MV-4-11 (cell line): ENCODE measurements around the gene ANKDD1A.

ENCODE experiments used
- DNase-seq: peaks from one replicate; lab custom pipeline; 2025; lab: John Stamatoyannopoulos, UW

The ANKDD1A gene

GRCh38 chr15:64911311-64912186 lies at the start of gene ANKDD1A:
Gene ANKDD1A, plus strand, starts transcription at chr15:64911902. Its CDS starts 29 bp downstream, at chr15:64911931.
- DNase-seq: no peak

GRCh38 chr15:64861960-64862359 lies 49.7 kb upstream of the ANKDD1A start:
- DNase-seq: no peak

GRCh38 chr15:64862408-64862807 lies 49.3 kb upstream of the ANKDD1A start:
- no peak for DNase-seq

- DNase-seq: no peak
Measured at GRCh38 chr15:64864068-64864467, 47.6 kb upstream of the ANKDD1A start.

DNA sequence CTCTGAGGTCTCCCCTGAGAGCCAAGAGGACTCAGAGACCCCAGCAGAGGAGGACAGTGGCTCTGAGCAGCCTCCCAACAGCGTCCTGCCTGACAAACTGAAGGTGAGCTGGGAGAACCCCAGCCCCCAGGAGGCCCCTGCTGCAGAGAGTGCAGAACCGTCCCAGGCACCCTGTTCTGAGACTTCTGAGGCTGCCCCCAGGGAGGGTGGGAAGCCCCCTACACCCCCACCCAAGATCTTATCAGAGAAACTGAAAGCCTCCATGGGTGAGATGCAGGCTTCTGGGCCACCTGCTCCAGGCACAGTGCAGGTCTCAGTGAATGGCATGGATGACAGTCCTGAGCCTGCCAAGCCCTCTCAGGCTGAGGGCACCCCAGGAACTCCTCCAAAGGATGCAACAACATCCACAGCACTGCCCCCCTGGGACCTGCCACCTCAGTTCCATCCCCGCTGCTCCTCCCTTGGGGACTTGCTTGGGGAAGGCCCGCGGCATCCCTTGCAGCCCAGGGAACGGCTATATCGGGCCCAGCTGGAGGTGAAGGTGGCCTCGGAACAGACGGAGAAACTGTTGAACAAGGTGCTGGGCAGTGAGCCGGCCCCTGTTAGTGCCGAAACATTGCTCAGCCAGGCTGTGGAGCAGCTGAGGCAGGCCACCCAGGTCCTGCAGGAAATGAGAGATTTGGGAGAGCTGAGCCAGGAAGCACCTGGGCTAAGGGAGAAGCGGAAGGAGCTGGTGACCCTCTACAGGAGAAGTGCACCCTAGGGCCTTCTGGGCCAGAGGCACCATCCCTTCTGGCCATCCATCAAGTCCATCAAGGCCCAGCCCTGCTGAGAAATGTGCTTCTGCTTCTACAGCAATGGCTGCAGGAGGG lies 46.3 kb upstream of the ANKDD1A start:
- no peak for DNase-seq

DNA sequence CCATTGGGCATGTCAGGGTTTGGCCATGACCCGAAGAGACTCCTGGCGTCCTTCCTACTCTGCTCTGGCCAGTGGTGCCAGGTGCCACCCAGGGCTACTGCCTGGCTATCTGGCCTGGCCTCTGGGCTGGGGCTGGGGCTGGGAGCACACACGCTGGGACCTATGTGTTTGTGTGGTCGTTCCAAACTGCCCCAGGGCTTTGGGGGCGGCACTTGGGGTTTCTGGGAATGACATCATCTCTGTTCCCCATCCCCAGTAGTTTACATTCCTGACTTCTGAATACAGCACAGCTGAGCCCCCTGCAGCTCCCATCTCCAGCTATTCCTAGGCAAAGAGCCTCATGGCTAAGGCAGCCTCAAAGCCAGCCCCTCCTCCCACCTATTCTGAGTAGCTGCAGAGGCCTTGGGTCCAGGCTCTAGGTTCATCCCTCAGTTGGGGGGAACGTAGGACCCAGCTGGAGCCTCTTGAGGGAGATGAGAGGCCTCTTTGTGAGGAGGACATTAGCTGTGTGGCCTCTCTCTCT lies 45.6 kb upstream of the ANKDD1A start:
- DNase-seq: no peak

DNA sequence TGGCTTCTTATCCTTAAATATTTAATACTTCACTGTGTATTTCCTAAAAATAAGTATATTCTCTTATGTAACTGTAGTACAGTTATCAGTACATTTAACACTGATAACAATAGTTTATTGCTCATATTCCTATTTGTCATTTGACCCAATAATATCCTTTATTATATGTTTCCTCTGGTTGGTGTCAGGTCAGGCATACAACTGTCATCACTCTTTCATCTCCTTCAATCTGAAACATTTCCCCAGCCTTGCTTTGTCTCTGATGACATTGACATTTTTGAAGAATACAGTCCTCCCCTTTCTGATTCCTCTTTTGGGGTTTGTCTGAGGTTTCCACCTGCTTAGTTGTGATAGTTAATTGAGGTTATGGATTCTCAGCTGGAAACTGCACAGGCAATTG lies 42.2 kb upstream of the ANKDD1A start:
- no peak for DNase-seq

DNA sequence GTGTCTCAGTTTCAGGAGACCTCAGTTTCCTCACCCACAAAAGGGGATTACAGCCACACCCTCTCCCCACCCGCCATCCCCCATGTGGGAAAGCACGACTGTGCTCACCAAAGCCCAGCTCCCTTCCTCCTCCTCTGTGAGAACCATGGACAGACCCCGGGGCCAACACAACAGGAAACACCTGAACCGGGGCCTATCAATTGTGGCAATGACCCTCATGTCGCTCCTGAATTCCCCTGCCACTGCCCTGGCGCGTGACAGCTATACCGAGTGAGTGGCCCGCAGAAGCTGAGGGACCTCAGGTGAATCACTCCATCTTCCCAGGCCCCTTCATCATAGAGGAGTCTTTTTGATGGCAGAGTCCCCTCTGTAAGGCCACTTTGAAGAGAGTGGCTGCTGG lies 41.3 kb upstream of the ANKDD1A start:
- DNase-seq: no peak

- DNase-seq: no peak
Measured at GRCh38 chr15:64875641-64876223, 36.0 kb upstream of the ANKDD1A start.

DNA sequence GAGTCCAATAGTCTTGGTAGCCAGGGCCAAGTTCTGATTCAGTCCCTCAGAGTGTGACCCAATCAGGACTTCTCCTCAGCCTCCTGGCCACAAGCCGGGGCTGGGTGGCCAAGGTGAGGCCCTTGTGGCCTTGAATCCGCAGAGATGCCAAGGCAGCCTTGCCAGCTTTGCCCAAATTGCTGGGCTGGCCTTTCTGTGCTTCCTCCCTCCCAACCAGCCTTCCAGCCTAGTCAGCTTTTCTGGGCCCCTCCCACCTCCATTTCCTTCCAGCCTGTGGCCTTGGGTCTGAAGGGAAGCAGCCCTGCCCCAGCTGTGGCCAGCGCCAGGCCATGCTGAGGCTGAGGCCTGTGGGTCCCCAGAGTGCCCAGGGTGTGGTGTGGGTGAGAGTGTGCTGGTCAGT lies 34.3 kb upstream of the ANKDD1A start:
- DNase-seq: no peak

DNA sequence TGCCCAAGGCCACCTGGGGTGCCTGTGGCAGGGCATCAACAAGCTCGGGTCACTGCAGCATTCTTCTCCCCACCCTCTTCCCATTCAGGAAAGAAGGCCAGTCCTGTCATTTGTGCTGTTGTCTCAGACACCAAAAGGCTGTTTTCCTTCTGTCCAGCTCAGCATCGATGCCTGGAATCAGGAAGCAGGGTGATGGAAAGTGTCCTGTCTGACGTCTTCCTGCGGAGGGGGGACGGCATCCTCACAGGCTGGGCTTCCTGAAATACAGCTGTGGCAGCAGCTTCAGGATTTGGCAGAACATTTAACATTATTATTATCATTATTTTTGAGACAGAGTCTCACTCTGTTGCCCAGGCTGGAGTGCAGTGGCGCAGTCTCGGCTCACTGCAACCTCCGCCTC lies 33.0 kb upstream of the ANKDD1A start:
- DNase-seq: no peak

GRCh38 chr15:64883100-64883581 lies 28.6 kb upstream of the ANKDD1A start:
- peak; percentile 84 for DNase-seq

- DNase-seq: peak; percentile 28
Measured at GRCh38 chr15:64883997-64884511, 27.6 kb upstream of the ANKDD1A start.

DNA sequence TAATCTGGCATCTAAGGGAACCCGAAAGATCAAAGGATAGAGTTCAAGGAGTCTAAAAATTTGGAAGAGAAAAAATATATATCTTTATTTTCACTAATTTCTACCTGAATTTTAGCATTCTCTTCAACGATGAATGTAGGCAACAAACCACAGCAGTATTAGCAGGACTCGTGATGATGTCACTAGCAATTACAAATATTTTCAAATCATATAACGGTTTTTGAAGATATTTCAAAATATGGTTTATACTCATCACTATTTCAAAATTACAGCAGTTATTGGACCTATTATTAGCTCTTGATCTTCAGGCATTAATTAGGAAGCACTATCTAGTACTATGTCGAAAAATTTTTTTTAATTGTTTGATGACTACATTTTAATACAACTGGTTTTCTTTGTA lies 27.0 kb upstream of the ANKDD1A start:
- no peak for DNase-seq

DNA sequence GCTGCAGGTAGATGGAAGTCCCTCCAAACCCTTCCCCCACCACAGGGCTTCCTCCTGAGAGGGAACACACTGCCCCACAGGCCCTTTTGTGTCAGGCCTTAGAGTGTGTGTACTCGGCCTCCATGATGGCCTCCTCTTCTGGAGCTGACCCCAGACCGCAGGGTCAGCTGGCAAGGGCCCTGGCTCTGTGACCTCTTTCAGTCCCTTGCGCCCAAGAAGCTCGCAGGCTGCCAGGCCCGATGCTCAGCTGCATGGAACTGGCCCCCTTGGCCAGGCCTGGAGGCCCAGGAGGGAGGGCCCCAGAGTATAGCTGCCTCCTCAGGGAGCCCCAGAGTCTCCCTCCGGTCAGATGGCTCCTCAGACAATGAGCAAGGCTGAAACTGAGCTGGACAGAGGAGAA lies 23.4 kb upstream of the ANKDD1A start:
- no peak for DNase-seq

GRCh38 chr15:64891561-64891960 lies 20.1 kb upstream of the ANKDD1A start:
- DNase-seq: no peak

- DNase-seq: peak; percentile 26
Measured at GRCh38 chr15:64892847-64893403, 18.8 kb upstream of the ANKDD1A start.

GRCh38 chr15:64893481-64894394 lies 18.0 kb upstream of the ANKDD1A start:
- DNase-seq: peak; percentile 99

DNA sequence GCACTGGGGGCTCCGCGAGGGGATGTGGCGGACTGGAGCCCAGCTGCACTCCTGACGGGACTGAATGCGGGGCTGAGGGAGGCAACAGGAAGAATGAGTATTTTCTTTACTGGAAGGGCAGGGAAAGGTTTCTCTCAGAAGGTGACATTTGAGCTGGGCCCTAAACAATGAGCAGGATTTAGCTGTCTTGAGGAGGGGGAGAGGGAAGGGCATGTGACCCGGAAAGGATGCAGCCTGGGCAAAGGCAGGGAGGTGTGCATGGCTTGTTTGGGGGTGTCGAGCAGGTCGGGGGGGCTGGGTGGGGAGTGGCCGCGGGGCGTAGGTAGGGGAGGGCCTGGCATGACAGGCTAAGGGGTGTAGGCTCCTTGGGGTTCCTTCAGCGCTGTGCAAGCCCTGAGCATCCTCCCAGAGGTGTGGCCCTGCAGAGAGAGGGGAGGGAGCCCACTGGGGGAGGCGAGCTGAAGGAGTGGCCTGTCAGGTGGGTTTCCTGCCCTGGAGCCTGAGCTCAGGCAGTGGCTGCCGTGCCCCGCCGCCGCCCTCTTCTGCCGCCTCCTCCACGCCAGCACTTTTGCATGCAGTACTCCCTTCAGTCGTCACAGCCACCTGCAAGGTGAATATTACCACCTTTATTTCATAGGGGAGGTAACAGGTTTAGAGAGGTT lies 17.2 kb upstream of the ANKDD1A start:
- DNase-seq: no peak
